ENCODE measurements around the gene FAM43A.

- TF ChIP-seq CTCF (conservative IDR thresholded peaks at IDR 0.05; ENCODE audit: low read length): no peak
- no peak for TF ChIP-seq EZH2phosphoT487 (IDR thresholded peaks at IDR 0.05; ENCODE audit: borderline replicate concordance)
Measured at GRCh38 chr3:194682189-194682693, 3.4 kb upstream of the FAM43A start.

All from Loucy (cell line).